Activated B cell treated with CpG ODN at 0.5 μM for 24 hours (primary cell): Measurements from ENCODE around the gene PKP1. TPM values are rescaled to one million over a fixed set of nuclear protein-coding genes. Genes with fewer than 3 reads are reported as not detected.

ENCODE experiments used
- ATAC-seq: fragments of 200-7000 bp; cut with Tn5 transposase; one replicate; pipeline ENCODE4 v1.10.0; 2021; ENCODE audit warnings: low read depth, mild to moderate bottlenecking, moderate library complexity
- CTCF ChIA-PET: fragments of 350-600 bp; sonication (Branson Sonifier 250); formaldehyde crosslinking; loops from one replicate; lab custom pipeline; 2021; ENCODE audit warnings: antibody characterized with exemption; lab: Charles Lee
- POLR2A ChIA-PET: fragments of 350-600 bp; sonication (Branson Sonifier 250); formaldehyde crosslinking; loops from one replicate; lab custom pipeline; 2021; ENCODE audit warnings: antibody characterized with exemption; lab: Charles Lee
- DNase-seq: peaks from one replicate; pipeline ENCODE4 v3.0.0; 2022
- H3K27ac Mint-ChIP-seq: one replicate; pipeline ENCODE4 v1.8.0; 2020; ENCODE audit warnings: mixed read lengths
- H3K27me3 Mint-ChIP-seq: one replicate; pipeline ENCODE4 v1.8.0; 2021; ENCODE audit warnings: mixed read lengths
- H3K36me3 Mint-ChIP-seq: one replicate; pipeline ENCODE4 v1.8.0; 2021; ENCODE audit warnings: low read depth, mixed read lengths
- H3K4me1 Mint-ChIP-seq: one replicate; pipeline ENCODE4 v1.8.0; 2021; ENCODE audit warnings: mixed read lengths
- H3K4me3 Mint-ChIP-seq: one replicate; pipeline ENCODE4 v1.8.0; 2020; ENCODE audit warnings: mild to moderate bottlenecking, mixed read lengths
- H3K9me3 Mint-ChIP-seq: one replicate; pipeline ENCODE4 v1.8.0; 2020; ENCODE audit warnings: mixed read lengths
- CTCF ChIP-seq: fragments of 200-600 bp; IDR thresholded peaks from one replicate; pipeline ENCODE4 v1.8.0; 2022; ENCODE audit warnings: antibody characterized with exemption, mild to moderate bottlenecking
- intact Hi-C: fragments of 100-400 bp; cut with micrococcal nuclease; formaldehyde crosslinking; loops from one replicate; pipeline ENCODE4 v1.15.1; 2024
- total RNA-seq: library from RNA; stranded (reverse); gene quantifications from 2 replicates; pipeline ENCODE4 v1.2.3, GENCODE V29; 2022

The PKP1 gene
- total RNA-seq, 1 donor from 2014 or later, result not detected

- DNase-seq, result no peak
- no peaks in the 10 kb centered on the region for H3K36me3 Mint-ChIP-seq
- ATAC-seq, result no peak
- H3K4me3 Mint-ChIP-seq, result no peak overlapping the region
- H3K9me3 Mint-ChIP-seq, result no peaks in the 10 kb centered on the region
- peaks cover 2% of the 10 kb centered on the region for H3K27me3 Mint-ChIP-seq
- intact Hi-C loops, result no loop called here
- H3K27ac Mint-ChIP-seq, result no peak overlapping the region
- CTCF ChIA-PET, result no interaction called here
- POLR2A ChIA-PET, result interaction anchor here (0.6 kb wide), 1 partner anchor 744 kb away, joined by 6 read pairs; no protein-coding TSS in a partner anchor
- no peaks in the 10 kb centered on the region for H3K4me1 Mint-ChIP-seq
- no peak for TF ChIP-seq CTCF
These were observed 46.0 kb downstream of the PKP1 start for GRCh38 chr1:201329286-201329685.

GRCh38 chr1:201329801-201330200 is 46.5 kb downstream of the PKP1 start:
- no peak for ATAC-seq
- H3K27me3 Mint-ChIP-seq, result peaks cover 2% of the 10 kb centered on the region
- DNase-seq, result no peak
- ChIA-PET CTCF (no interaction called here), POLR2A (interaction anchor here (0.6 kb wide), 1 partner anchor 745 kb away, joined by 6 read pairs; no protein-coding TSS in a partner anchor)
- H3K4me3 Mint-ChIP-seq, result no peak overlapping the region
- no peaks in the 10 kb centered on the region for H3K4me1 Mint-ChIP-seq
- no peaks in the 10 kb centered on the region for H3K9me3 Mint-ChIP-seq
- no peak overlapping the region for H3K27ac Mint-ChIP-seq
- H3K36me3 Mint-ChIP-seq, result no peaks in the 10 kb centered on the region
- no peak for TF ChIP-seq CTCF
- intact Hi-C loops, result no loop called here

- ChIA-PET POLR2A (no interaction called here), CTCF (no interaction called here)
- Mint-ChIP-seq H3K4me3 (no peak overlapping the region), H3K27ac (no peak overlapping the region), H3K9me3 (no peaks in the 10 kb centered on the region), H3K4me1 (no peaks in the 10 kb centered on the region), H3K27me3 (peaks cover 2% of the 10 kb centered on the region), H3K36me3 (no peaks in the 10 kb centered on the region)
- intact Hi-C loops, result no loop called here
- TF ChIP-seq CTCF, result no peak
- no peak for DNase-seq
- no peak for ATAC-seq
These were observed 47.2 kb downstream of the PKP1 start for GRCh38 chr1:201330541-201330940.

DNA sequence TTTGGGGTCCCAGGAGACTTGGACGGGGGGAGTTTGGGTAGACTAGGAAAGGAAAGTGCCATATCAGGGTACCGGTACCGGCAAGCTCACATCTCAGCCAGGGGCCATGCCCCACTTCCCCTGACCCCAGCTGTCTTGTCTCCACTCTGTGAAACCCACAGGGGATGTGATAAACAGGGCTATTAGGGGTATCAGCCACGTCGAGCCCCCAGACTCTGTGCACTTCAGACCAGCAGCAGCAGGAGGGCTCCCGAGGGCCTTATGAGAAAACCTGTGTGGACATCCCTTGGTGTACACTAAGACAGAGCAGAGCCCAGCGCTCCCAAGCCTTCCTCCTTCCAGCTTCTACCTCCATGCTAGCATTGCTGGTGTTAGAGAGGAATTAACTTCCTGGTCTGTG is 47.9 kb downstream of the PKP1 start:
- ChIA-PET POLR2A (no interaction called here), CTCF (no interaction called here)
- DNase-seq (no peak), ATAC-seq (no peak)
- intact Hi-C loops, result no loop called here
- Mint-ChIP-seq H3K27ac (no peak overlapping the region), H3K4me3 (no peak overlapping the region), H3K4me1 (no peaks in the 10 kb centered on the region), H3K27me3 (peaks cover 2% of the 10 kb centered on the region), H3K9me3 (no peaks in the 10 kb centered on the region), H3K36me3 (no peaks in the 10 kb centered on the region)
- TF ChIP-seq CTCF, result no peak

- H3K4me1 Mint-ChIP-seq, result no peaks in the 10 kb centered on the region
- intact Hi-C loops, result no loop called here
- no peak overlapping the region for H3K4me3 Mint-ChIP-seq
- no peaks in the 10 kb centered on the region for H3K9me3 Mint-ChIP-seq
- CTCF ChIA-PET, result no interaction called here
- TF ChIP-seq CTCF, result no peak
- peaks cover 2% of the 10 kb centered on the region for H3K27me3 Mint-ChIP-seq
- no peaks in the 10 kb centered on the region for H3K36me3 Mint-ChIP-seq
- ATAC-seq (no peak), DNase-seq (no peak)
- POLR2A ChIA-PET, result no interaction called here
- H3K27ac Mint-ChIP-seq, result no peak overlapping the region
These were observed 48.7 kb downstream of the PKP1 start for GRCh38 chr1:201332021-201332420.
